BLaER1 (cell line): ENCODE results near the gene SCAPER.
"Not testable (repeated sequence)": the region's sequence is repeated elsewhere in the genome, so short reads cannot be mapped to it uniquely, and the experiment has no call there.

Experiments
- H3K27ac ChIP-seq: shearing (Covaris generic); formaldehyde crosslinking; 2 replicates; pipeline ENCODE4 v1.8.1; 2022
- H3K27me3 ChIP-seq: shearing (Covaris generic); formaldehyde crosslinking; 2 replicates; pipeline ENCODE4 v1.8.1; 2022
- H3K36me3 ChIP-seq: shearing (Covaris generic); formaldehyde crosslinking; 2 replicates; pipeline ENCODE4 v1.8.1; 2022
- H3K4me1 ChIP-seq: shearing (Covaris generic); formaldehyde crosslinking; 2 replicates; pipeline ENCODE4 v1.8.1; 2022
- H3K4me2 ChIP-seq: shearing (Covaris generic); formaldehyde crosslinking; 2 replicates; pipeline ENCODE4 v1.8.1; 2022
- H3K4me3 ChIP-seq: shearing (Covaris generic); formaldehyde crosslinking; 2 replicates; pipeline ENCODE4 v1.8.1; 2022
- H3K9ac ChIP-seq: shearing (Covaris generic); formaldehyde crosslinking; 2 replicates; pipeline ENCODE4 v1.8.1; 2022
- H3K9me3 ChIP-seq: shearing (Covaris generic); formaldehyde crosslinking; 2 replicates; pipeline ENCODE4 v1.8.1; 2022
- H4K20me1 ChIP-seq: shearing (Covaris generic); formaldehyde crosslinking; 2 replicates; pipeline ENCODE4 v1.8.1; 2022
- Cebpa-rat ChIP-seq: shearing (Covaris generic); IDR thresholded peaks from 2 replicates; pipeline ENCODE4 v1.8.1; 2022

Gene SCAPER

GRCh38 chr15:76753771-76754170 is 151.4 kb downstream of the SCAPER start:
- TF ChIP-seq Cebpa-rat = no peak
- Histone ChIP-seq H4K20me1 (no peaks in the 10 kb centered on the region), H3K27me3 (no peaks in the 10 kb centered on the region), H3K36me3 (no peaks in the 10 kb centered on the region), H3K4me1 (no peaks in the 10 kb centered on the region), H3K27ac (no peak overlapping the region), H3K4me3 (no peak overlapping the region), H3K9ac (no peak overlapping the region), H3K4me2 (no peak overlapping the region), H3K9me3 (no peaks in the 10 kb centered on the region)

- H3K9ac ChIP-seq = no peak overlapping the region
- no peaks in the 10 kb centered on the region for H4K20me1 ChIP-seq
- no peak overlapping the region for H3K4me3 ChIP-seq
- no peak overlapping the region for H3K27ac ChIP-seq
- H3K36me3 ChIP-seq = no peaks in the 10 kb centered on the region
- H3K4me2 ChIP-seq = no peak overlapping the region
- H3K9me3 ChIP-seq = no peaks in the 10 kb centered on the region
- no peaks in the 10 kb centered on the region for H3K4me1 ChIP-seq
- TF ChIP-seq Cebpa-rat = no peak
- H3K27me3 ChIP-seq = no peaks in the 10 kb centered on the region
Measured at GRCh38 chr15:76753131-76753530, 152.0 kb downstream of the SCAPER start.

GRCh38 chr15:76752549-76752948 is 152.6 kb downstream of the SCAPER start:
- Histone ChIP-seq H4K20me1 (no peaks in the 10 kb centered on the region), H3K27ac (no peak overlapping the region), H3K27me3 (no peaks in the 10 kb centered on the region), H3K4me2 (no peak overlapping the region), H3K9ac (no peak overlapping the region), H3K4me3 (no peak overlapping the region), H3K4me1 (no peaks in the 10 kb centered on the region), H3K36me3 (peaks cover 2% of the 10 kb centered on the region; the same call in 1 of the 2 replicates), H3K9me3 (0 out of 2 replicates have a peak, but pooled peaks cover 2% of the 10 kb centered on the region)
- no peak for TF ChIP-seq Cebpa-rat

GRCh38 chr15:76737573-76737972 is 167.6 kb downstream of the SCAPER start:
- H3K4me3 ChIP-seq = no peak overlapping the region
- H3K4me2 ChIP-seq = no peak overlapping the region
- H3K4me1 ChIP-seq = peaks cover 20% of the 10 kb centered on the region
- no peaks in the 10 kb centered on the region for H3K27me3 ChIP-seq
- peaks cover 25% of the 10 kb centered on the region for H3K9me3 ChIP-seq
- H3K36me3 ChIP-seq = peaks cover 28% of the 10 kb centered on the region
- H4K20me1 ChIP-seq = no peaks in the 10 kb centered on the region
- H3K27ac ChIP-seq = no peak overlapping the region
- no peak for TF ChIP-seq Cebpa-rat
- no peak overlapping the region for H3K9ac ChIP-seq

- not testable (repeated sequence) for H3K9ac ChIP-seq, H3K4me2 ChIP-seq, H3K27ac ChIP-seq, H3K4me1 ChIP-seq, H4K20me1 ChIP-seq, H3K4me3 ChIP-seq, H3K27me3 ChIP-seq
- Histone ChIP-seq H3K36me3 (peaks cover 38% of the 10 kb centered on the region), H3K9me3 (peaks cover 15% of the 10 kb centered on the region)
Measured at GRCh38 chr15:76732321-76732720, 172.8 kb downstream of the SCAPER start.

GRCh38 chr15:76730262-76730661 is 174.9 kb downstream of the SCAPER start:
- TF ChIP-seq Cebpa-rat = no peak
- no peaks in the 10 kb centered on the region for H3K27me3 ChIP-seq
- no peak overlapping the region for H3K9ac ChIP-seq
- 0 out of 2 replicates have a peak, but pooled peaks cover 5% of the 10 kb centered on the region for H3K9me3 ChIP-seq
- H3K4me3 ChIP-seq = no peak overlapping the region
- H3K4me1 ChIP-seq = no peaks in the 10 kb centered on the region
- H3K27ac ChIP-seq = no peak overlapping the region
- no peak overlapping the region for H3K4me2 ChIP-seq
- H4K20me1 ChIP-seq = no peaks in the 10 kb centered on the region
- peaks cover 32% of the 10 kb centered on the region for H3K36me3 ChIP-seq

- Histone ChIP-seq H3K4me2 (no peak overlapping the region), H3K36me3 (peaks cover 9% of the 10 kb centered on the region), H3K9me3 (peaks cover 16% of the 10 kb centered on the region; the same call in 1 of the 2 replicates), H3K27me3 (no peaks in the 10 kb centered on the region), H4K20me1 (no peaks in the 10 kb centered on the region), H3K27ac (no peak overlapping the region), H3K4me3 (no peak overlapping the region), H3K4me1 (no peaks in the 10 kb centered on the region), H3K9ac (no peak overlapping the region)
- TF ChIP-seq Cebpa-rat = no peak
Measured at GRCh38 chr15:76718863-76719262, 186.3 kb downstream of the SCAPER start.

- no peak overlapping the region for H3K4me3 ChIP-seq
- H3K4me1 ChIP-seq = no peaks in the 10 kb centered on the region
- no peaks in the 10 kb centered on the region for H3K27me3 ChIP-seq
- peaks cover 9% of the 10 kb centered on the region for H3K36me3 ChIP-seq
- no peak overlapping the region for H3K27ac ChIP-seq
- no peak for TF ChIP-seq Cebpa-rat
- H3K4me2 ChIP-seq = no peak overlapping the region
- no peaks in the 10 kb centered on the region for H4K20me1 ChIP-seq
- H3K9me3 ChIP-seq = peaks cover 16% of the 10 kb centered on the region; the same call in 1 of the 2 replicates
- H3K9ac ChIP-seq = no peak overlapping the region
Measured at GRCh38 chr15:76714950-76715349, 190.2 kb downstream of the SCAPER start.

- TF ChIP-seq Cebpa-rat = no peak
- no peaks in the 10 kb centered on the region for H3K4me1 ChIP-seq
- H4K20me1 ChIP-seq = no peaks in the 10 kb centered on the region
- H3K36me3 ChIP-seq = peaks cover 9% of the 10 kb centered on the region
- H3K9me3 ChIP-seq = peaks cover 13% of the 10 kb centered on the region; the same call in 1 of the 2 replicates
- no peak overlapping the region for H3K4me3 ChIP-seq
- no peaks in the 10 kb centered on the region for H3K27me3 ChIP-seq
- H3K4me2 ChIP-seq = no peak overlapping the region
- H3K27ac ChIP-seq = no peak overlapping the region
- H3K9ac ChIP-seq = no peak overlapping the region
Measured at GRCh38 chr15:76711351-76711827, 193.8 kb downstream of the SCAPER start.

GRCh38 chr15:76704032-76704431 is 201.1 kb downstream of the SCAPER start:
- not testable (repeated sequence) for H3K4me1 ChIP-seq, H3K27me3 ChIP-seq, H3K4me3 ChIP-seq, H3K27ac ChIP-seq, H3K9me3 ChIP-seq, H3K4me2 ChIP-seq, H3K9ac ChIP-seq, H4K20me1 ChIP-seq
- H3K36me3 ChIP-seq = peaks cover 15% of the 10 kb centered on the region

- Histone ChIP-seq H3K4me2 (no peak overlapping the region), H3K27me3 (no peaks in the 10 kb centered on the region)
- TF ChIP-seq Cebpa-rat = no peak
Measured at GRCh38 chr15:76696840-76697239, 208.3 kb downstream of the SCAPER start.

GRCh38 chr15:76692546-76692945 is 212.6 kb downstream of the SCAPER start:
- H3K9ac ChIP-seq, H4K20me1 ChIP-seq, H3K4me2 ChIP-seq: not testable (repeated sequence)

More at GRCh38 chr15:76696840-76697239, 208.3 kb downstream of the SCAPER start:
- Histone ChIP-seq H3K4me3 (no peak overlapping the region), H3K9me3 (no peaks in the 10 kb centered on the region), H3K4me1 (no peaks in the 10 kb centered on the region), H3K27ac (no peak overlapping the region), H3K9ac (no peak overlapping the region), H4K20me1 (no peaks in the 10 kb centered on the region), H3K36me3 (peaks cover 18% of the 10 kb centered on the region)

GRCh38 chr15:76687592-76687991 is 217.5 kb downstream of the SCAPER start:
- not testable (repeated sequence) for H3K9me3 ChIP-seq, H4K20me1 ChIP-seq, H3K27ac ChIP-seq, H3K4me3 ChIP-seq, H3K9ac ChIP-seq, H3K4me1 ChIP-seq, H3K4me2 ChIP-seq, H3K36me3 ChIP-seq, H3K27me3 ChIP-seq

More at GRCh38 chr15:76692546-76692945, 212.6 kb downstream of the SCAPER start:
- H3K27me3 ChIP-seq, H3K36me3 ChIP-seq, H3K4me3 ChIP-seq, H3K27ac ChIP-seq, H3K9me3 ChIP-seq, H3K4me1 ChIP-seq: not testable (repeated sequence)
